ENCODE results near the gene PAPSS1. TPM values are rescaled to one million over a fixed set of nuclear protein-coding genes. Genes with fewer than 3 reads are reported as not detected.

PAPSS1 gene
- total RNA-seq, 4 donors from 2014 or later, result 21.9 to 36.2 (median 25.3) TPM

- Histone ChIP-seq H3K4me1 (no peaks in the 10 kb centered on the region), H3K36me3 (peaks cover 0 to 47% of the 10 kb centered on the region in 2 donors), H3K27ac (no peak overlapping the region), H3K4me3 (no peak overlapping the region), H3K27me3 (no peaks in the 10 kb centered on the region), H3K9me3 (no peaks in the 10 kb centered on the region)
- ATAC-seq, result no peak
- TF ChIP-seq POLR2AphosphoS5 (IDR thresholded peaks at IDR 0.05) (no peak), EP300 (IDR thresholded peaks at IDR 0.05) (no peak), POLR2A (IDR thresholded peaks at IDR 0.05) (no peak)
- TF ChIP-seq, protein P1, sequence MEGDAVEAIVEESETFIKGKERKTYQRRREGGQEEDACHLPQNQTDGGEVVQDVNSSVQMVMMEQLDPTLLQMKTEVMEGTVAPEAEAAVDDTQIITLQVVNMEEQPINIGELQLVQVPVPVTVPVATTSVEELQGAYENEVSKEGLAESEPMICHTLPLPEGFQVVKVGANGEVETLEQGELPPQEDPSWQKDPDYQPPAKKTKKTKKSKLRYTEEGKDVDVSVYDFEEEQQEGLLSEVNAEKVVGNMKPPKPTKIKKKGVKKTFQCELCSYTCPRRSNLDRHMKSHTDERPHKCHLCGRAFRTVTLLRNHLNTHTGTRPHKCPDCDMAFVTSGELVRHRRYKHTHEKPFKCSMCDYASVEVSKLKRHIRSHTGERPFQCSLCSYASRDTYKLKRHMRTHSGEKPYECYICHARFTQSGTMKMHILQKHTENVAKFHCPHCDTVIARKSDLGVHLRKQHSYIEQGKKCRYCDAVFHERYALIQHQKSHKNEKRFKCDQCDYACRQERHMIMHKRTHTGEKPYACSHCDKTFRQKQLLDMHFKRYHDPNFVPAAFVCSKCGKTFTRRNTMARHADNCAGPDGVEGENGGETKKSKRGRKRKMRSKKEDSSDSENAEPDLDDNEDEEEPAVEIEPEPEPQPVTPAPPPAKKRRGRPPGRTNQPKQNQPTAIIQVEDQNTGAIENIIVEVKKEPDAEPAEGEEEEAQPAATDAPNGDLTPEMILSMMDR (IDR thresholded peaks at IDR 0.05), result no peak
- WGBS, 2 donors (ENCODE audit: low coverage in 1 of 2), result 53 to 100% methylated on average over 1 of the region's 1 CpG
Observed at GRCh38 chr4:107685740-107686139, 34.3 kb downstream of the PAPSS1 start.

DNA sequence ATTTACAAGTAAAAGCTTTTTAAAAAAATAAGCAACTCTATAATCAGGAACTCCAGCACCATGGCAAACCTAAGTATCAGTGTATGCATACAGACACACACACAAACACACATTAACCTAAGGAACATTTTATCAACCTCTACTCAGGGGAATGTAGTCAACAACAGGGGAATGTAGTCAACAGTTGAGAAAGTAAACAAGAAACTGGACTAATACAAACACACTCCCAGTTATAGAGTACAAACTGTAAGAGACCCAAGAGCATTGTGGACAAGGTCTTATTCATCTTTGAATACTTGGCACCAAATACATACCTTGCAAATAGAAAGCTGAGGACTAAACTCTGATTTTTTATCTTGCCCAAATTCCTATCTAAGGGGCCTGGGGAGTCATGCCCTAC is 36.2 kb downstream of the PAPSS1 start:
- H3K4me1 ChIP-seq, result no peaks in the 10 kb centered on the region
- H3K36me3 ChIP-seq, result peaks cover 0 to 56% of the 10 kb centered on the region in 2 donors
- ATAC-seq, result no peak
- TF ChIP-seq, protein P1 (IDR thresholded peaks at IDR 0.05), result no peak
- no peak for TF ChIP-seq POLR2A (IDR thresholded peaks at IDR 0.05)
- no peak for TF ChIP-seq EP300 (IDR thresholded peaks at IDR 0.05)
- no peak for TF ChIP-seq POLR2AphosphoS5 (IDR thresholded peaks at IDR 0.05)
- no peak overlapping the region for H3K27ac ChIP-seq
- H3K9me3 ChIP-seq, result no peaks in the 10 kb centered on the region
- no peak overlapping the region for H3K4me3 ChIP-seq
- no peaks in the 10 kb centered on the region for H3K27me3 ChIP-seq

DNA sequence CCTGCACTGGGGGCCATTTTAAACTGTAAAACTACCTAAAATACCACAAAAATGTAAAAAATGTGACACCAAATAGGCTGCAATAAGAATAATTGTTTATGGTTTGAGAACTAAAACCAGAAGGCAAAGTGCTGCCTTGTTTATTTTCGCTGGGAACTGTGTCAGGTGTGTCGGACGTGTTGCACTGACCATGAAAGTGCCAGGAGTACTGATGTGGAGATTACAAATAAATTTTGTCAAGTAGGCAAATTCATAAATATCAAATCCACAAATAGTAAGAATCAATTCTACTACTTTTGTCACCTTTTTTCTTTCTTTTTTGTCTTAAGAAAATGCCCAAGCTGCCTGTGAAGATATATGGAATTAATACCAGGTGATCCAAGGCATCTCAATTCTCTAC is 37.7 kb downstream of the PAPSS1 start:
- H3K36me3 ChIP-seq, result peaks cover 0 to 64% of the 10 kb centered on the region in 2 donors
- H3K4me3 ChIP-seq, result no peak overlapping the region
- H3K4me1 ChIP-seq, result no peaks in the 10 kb centered on the region
- 84 to 90% methylated on average over 3 of the region's 3 CpGs for WGBS, 2 donors (ENCODE audit: low coverage in 1 of 2)
- no peak for ATAC-seq
- H3K27me3 ChIP-seq, result no peaks in the 10 kb centered on the region
- H3K27ac ChIP-seq, result no peak overlapping the region
- no peaks in the 10 kb centered on the region for H3K9me3 ChIP-seq
- no peak for TF ChIP-seq EP300 (IDR thresholded peaks at IDR 0.05)
- TF ChIP-seq, protein P1 (IDR thresholded peaks at IDR 0.05), result no peak
- no peak for TF ChIP-seq POLR2AphosphoS5 (IDR thresholded peaks at IDR 0.05)
- no peak for TF ChIP-seq POLR2A (IDR thresholded peaks at IDR 0.05)

GRCh38 chr4:107669068-107669467 is 51.0 kb downstream of the PAPSS1 start:
- no peak for ATAC-seq
- TF ChIP-seq, protein P1 (IDR thresholded peaks at IDR 0.05), result no peak
- no peak for TF ChIP-seq EP300 (IDR thresholded peaks at IDR 0.05)
- TF ChIP-seq POLR2A (IDR thresholded peaks at IDR 0.05), result no peak
- TF ChIP-seq POLR2AphosphoS5 (IDR thresholded peaks at IDR 0.05), result no peak
- no peaks in the 10 kb centered on the region for H3K9me3 ChIP-seq

GRCh38 chr4:107666134-107666533 is 53.9 kb downstream of the PAPSS1 start:
- Histone ChIP-seq H3K27me3 (no peaks in the 10 kb centered on the region), H3K36me3 (peaks cover 0 to 11% of the 10 kb centered on the region in 2 donors), H3K4me3 (no peak overlapping the region), H3K27ac (no peak overlapping the region), H3K9me3 (no peaks in the 10 kb centered on the region), H3K4me1 (peaks cover 0 to 17% (median 0%) of the 10 kb centered on the region in 3 donors)
- WGBS, 2 donors (ENCODE audit: low coverage in 1 of 2), result 30 to 47% methylated on average over 1 of the region's 1 CpG
- no peak for ATAC-seq
- TF ChIP-seq POLR2AphosphoS5 (IDR thresholded peaks at IDR 0.05), result no peak
- TF ChIP-seq, protein P1 (IDR thresholded peaks at IDR 0.05), result peak in 1 of 4 experiments; percentile 40

More at GRCh38 chr4:107669068-107669467, 51.0 kb downstream of the PAPSS1 start:
- Histone ChIP-seq H3K4me3 (no peak overlapping the region), H3K4me1 (peaks cover 0 to 17% (median 0%) of the 10 kb centered on the region in 3 donors), H3K36me3 (peaks cover 0 to 16% of the 10 kb centered on the region in 2 donors), H3K27ac (no peak overlapping the region), H3K27me3 (no peaks in the 10 kb centered on the region)
